Measurements from ENCODE around the gene NPIPB8. TPM values are rescaled to one million over a fixed set of nuclear protein-coding genes. Genes with fewer than 3 reads are reported as not detected.
A peak's percentile ranks its signal among the peaks of the same experiment; 100 is the strongest.

The NPIPB8 gene
- total and polyA plus RNA-seq, 2 of the 13 experiments (the other 11 are each of a cell fraction or from before 2014, with no cell fraction given) = 0.49 to 2.3 TPM

GRCh38 chr16:28609631-28610594 lies 28.0 kb upstream of the NPIPB8 start, which contains the start of gene SULT1A1 (continued):
- no peak for TF ChIP-seq ZBTB43 (CRISPR knock-in tag; conservative IDR thresholded peaks at IDR 0.05)
- no peak for TF ChIP-seq SMAD3 (CRISPR knock-in tag; IDR thresholded peaks at IDR 0.05)
- TF ChIP-seq ZNF629 (CRISPR knock-in tag; conservative IDR thresholded peaks at IDR 0.05) = peak; percentile 42; the same call in 1 of the 2 replicates
- TF ChIP-seq ZNF274 (CRISPR knock-in tag; IDR thresholded peaks at IDR 0.05) = no peak; the same call in 1 of the 2 replicates
- no peak for TF ChIP-seq ZNF3 (CRISPR knock-in tag; IDR thresholded peaks at IDR 0.05)
- peak; percentile 72 for TF ChIP-seq PHF8 (CRISPR knock-in tag; IDR thresholded peaks at IDR 0.05)
- peak; percentile 46; the same call in 1 of the 2 replicates for TF ChIP-seq ZHX2 (IDR thresholded peaks at IDR 0.05; ENCODE audit: low read depth)
- no peak for TF ChIP-seq ZHX2 (CRISPR knock-in tag; IDR thresholded peaks at IDR 0.05; ENCODE audit: borderline replicate concordance)
- no peak for TF ChIP-seq SMC3 (IDR thresholded peaks at IDR 0.05; ENCODE audit: low read length)
- no peak for TF ChIP-seq ZNF782 (CRISPR knock-in tag; IDR thresholded peaks at IDR 0.05; ENCODE audit: borderline replicate concordance)
- TF ChIP-seq RFXANK (CRISPR knock-in tag; IDR thresholded peaks at IDR 0.05) = no peak
- peak; percentile 29; the same call in 1 of the 2 replicates for TF ChIP-seq ZNF614 (CRISPR knock-in tag; IDR thresholded peaks at IDR 0.05; ENCODE audit: borderline replicate concordance)
- TF ChIP-seq ZNF816 (CRISPR knock-in tag; IDR thresholded peaks at IDR 0.05; ENCODE audit: borderline replicate concordance) = peak; percentile 69; the same call in 1 of the 2 replicates
- no peak for TF ChIP-seq ZNF326 (CRISPR knock-in tag; IDR thresholded peaks at IDR 0.05; ENCODE audit: borderline replicate concordance)
- TF ChIP-seq ARID3A (IDR thresholded peaks at IDR 0.05; ENCODE audit: low read depth, low read length) = no peak
- TF ChIP-seq MBD4 (IDR thresholded peaks at IDR 0.05; ENCODE audit: borderline replicate concordance, low read length) = no peak
- TF ChIP-seq MTF2 (CRISPR knock-in tag; IDR thresholded peaks at IDR 0.05; ENCODE audit: borderline replicate concordance) = no peak
- TF ChIP-seq SCMH1 (CRISPR knock-in tag; IDR thresholded peaks at IDR 0.05; ENCODE audit: borderline replicate concordance) = no peak
- TF ChIP-seq ZNF784 (CRISPR knock-in tag; IDR thresholded peaks at IDR 0.05; ENCODE audit: borderline replicate concordance) = peak; percentile 92
- peak; percentile 89 for TF ChIP-seq PHF5A (CRISPR knock-in tag; IDR thresholded peaks at IDR 0.05; ENCODE audit: low read depth, unreplicated experiment)

Data from HepG2 (cell line).